22Rv1 (cell line): ENCODE results near the gene SH3RF2.

Experiments
- ZFX ChIP-seq: fragments of 450-650 bp; IDR thresholded peaks from 2 replicates; pipeline ENCODE4 v1.6.1; 2017; ENCODE audit warnings: antibody characterized with exemption, borderline replicate concordance
- TF ChIP-seq, protein P1 (sequence below): fragments of 450-650 bp; IDR thresholded peaks from 2 replicates; pipeline ENCODE4 v1.5.1; 2017; ENCODE audit warnings: mild to moderate bottlenecking

DNA sequence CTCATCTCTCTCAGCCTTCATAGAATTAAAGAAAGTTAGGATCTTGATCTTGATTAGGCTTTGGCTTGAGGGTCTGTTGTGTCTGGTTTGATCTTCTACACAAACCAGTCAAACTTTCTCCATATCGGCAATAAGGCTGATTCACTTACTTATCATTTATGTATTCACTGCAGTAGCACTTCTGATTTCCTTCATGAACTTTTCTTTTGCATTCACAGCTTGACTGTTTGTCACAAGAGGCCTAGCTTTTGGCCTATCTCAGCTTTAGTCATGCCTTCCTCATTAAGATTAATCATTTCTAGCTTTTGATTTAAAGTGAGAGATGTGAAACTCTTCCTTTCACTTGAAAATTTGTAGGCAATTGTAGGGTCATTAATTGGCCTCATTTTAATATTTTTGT is 62.8 kb downstream of the SH3RF2 start:
- TF ChIP-seq, protein P1, sequence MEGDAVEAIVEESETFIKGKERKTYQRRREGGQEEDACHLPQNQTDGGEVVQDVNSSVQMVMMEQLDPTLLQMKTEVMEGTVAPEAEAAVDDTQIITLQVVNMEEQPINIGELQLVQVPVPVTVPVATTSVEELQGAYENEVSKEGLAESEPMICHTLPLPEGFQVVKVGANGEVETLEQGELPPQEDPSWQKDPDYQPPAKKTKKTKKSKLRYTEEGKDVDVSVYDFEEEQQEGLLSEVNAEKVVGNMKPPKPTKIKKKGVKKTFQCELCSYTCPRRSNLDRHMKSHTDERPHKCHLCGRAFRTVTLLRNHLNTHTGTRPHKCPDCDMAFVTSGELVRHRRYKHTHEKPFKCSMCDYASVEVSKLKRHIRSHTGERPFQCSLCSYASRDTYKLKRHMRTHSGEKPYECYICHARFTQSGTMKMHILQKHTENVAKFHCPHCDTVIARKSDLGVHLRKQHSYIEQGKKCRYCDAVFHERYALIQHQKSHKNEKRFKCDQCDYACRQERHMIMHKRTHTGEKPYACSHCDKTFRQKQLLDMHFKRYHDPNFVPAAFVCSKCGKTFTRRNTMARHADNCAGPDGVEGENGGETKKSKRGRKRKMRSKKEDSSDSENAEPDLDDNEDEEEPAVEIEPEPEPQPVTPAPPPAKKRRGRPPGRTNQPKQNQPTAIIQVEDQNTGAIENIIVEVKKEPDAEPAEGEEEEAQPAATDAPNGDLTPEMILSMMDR: no peak
- no peak for TF ChIP-seq ZFX
